Lower leg skin (tissue), 3 donors: ENCODE measurements around the gene RAP1GAP2.

Source experiments
- POLR2A ChIP-seq, 2 donors: fragments of 450-650 bp; IDR thresholded peaks; one replicate each; pipeline ENCODE4 v1.6.1; 2016 to 2017; ENCODE audit warnings: antibody characterized with exemption in 2 of 2, mild to moderate bottlenecking in 1 of 2, moderate library complexity in 1 of 2
- TF ChIP-seq, protein P1 (sequence below), 3 donors: fragments of 450-650 bp; IDR thresholded peaks; one replicate each; pipeline ENCODE4 v1.5.1; 2016; ENCODE audit warnings: antibody characterized with exemption in 3 of 3, mild to moderate bottlenecking in 3 of 3, moderate library complexity in 2 of 3

DNA sequence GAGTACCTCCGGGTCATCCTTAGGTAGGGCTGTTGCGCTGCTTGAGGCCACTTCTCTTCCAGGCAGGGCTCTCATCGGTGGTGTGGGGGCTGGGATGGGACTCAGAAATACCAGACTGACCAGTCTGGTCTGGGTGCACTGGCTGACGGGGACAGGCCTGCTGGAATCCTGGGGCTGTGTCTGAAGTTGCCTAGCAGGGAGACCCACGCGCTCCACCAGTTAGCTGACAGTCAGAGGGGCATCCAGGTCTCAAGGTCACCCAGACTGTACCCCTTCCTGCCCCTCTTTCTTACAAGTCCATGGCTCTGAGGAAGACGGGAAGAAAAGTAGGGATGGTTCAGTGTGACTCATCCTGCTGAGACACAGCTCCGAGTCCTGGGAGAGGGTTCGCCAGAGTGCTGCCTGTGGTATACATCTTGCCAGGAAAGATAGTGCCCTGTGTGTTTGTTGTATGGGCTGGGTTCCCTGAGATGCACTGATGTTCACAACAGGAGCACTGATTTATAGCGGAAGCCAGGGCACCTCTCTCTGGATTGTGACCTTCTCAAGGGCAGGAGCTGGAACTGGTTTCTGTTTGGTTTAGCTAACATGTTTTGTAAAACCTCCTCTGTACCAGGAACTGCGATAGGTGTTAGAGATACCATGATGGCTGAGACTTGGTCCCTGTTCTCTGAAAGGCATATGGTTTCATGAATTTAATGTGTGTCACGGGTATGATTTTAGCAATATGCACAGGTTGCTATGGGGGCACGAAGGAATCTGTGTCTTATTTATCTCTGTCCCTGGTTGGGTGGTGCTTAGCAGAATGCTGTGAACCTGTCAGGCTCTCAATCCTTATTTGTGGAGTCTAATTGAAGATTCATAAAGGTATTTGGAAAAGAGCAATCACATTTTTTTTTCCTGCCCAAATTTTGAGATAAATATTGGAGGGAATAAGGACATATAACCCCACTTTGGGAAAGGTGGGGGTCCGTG lies 169.7 kb downstream of the RAP1GAP2 start:
- TF ChIP-seq, protein P1, sequence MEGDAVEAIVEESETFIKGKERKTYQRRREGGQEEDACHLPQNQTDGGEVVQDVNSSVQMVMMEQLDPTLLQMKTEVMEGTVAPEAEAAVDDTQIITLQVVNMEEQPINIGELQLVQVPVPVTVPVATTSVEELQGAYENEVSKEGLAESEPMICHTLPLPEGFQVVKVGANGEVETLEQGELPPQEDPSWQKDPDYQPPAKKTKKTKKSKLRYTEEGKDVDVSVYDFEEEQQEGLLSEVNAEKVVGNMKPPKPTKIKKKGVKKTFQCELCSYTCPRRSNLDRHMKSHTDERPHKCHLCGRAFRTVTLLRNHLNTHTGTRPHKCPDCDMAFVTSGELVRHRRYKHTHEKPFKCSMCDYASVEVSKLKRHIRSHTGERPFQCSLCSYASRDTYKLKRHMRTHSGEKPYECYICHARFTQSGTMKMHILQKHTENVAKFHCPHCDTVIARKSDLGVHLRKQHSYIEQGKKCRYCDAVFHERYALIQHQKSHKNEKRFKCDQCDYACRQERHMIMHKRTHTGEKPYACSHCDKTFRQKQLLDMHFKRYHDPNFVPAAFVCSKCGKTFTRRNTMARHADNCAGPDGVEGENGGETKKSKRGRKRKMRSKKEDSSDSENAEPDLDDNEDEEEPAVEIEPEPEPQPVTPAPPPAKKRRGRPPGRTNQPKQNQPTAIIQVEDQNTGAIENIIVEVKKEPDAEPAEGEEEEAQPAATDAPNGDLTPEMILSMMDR (IDR thresholded peaks at IDR 0.05), result no peak
- no peak for TF ChIP-seq POLR2A (IDR thresholded peaks at IDR 0.05)
